ENCODE data around the gene HECW1. TPM values are rescaled to one million over a fixed set of nuclear protein-coding genes. Genes with fewer than 3 reads are reported as not detected.

Gene HECW1
- total RNA-seq, 1 experiment from 2014 or later: 0.77 TPM

- no peak for TF ChIP-seq REST (IDR thresholded peaks at IDR 0.05; ENCODE audit: insufficient read depth in 1 of 2, low read depth in 2 of 2, low read length in 1 of 2)
- no peak for TF ChIP-seq CTCF (IDR thresholded peaks at IDR 0.05)
- no peak for TF ChIP-seq TCF7L2 (IDR thresholded peaks at IDR 0.05; ENCODE audit: low read depth, low read length)
- TF ChIP-seq POLR2AphosphoS5 (IDR thresholded peaks at IDR 0.05; ENCODE audit: low read depth, low read length): no peak
- TF ChIP-seq SIN3A (IDR thresholded peaks at IDR 0.05; ENCODE audit: borderline replicate concordance, insufficient read depth, low read depth, low read length): no peak
- Histone ChIP-seq H3K27me3 (ENCODE audit: control insufficient read depth, insufficient read depth, low read length) (no peaks in the 10 kb centered on the region), H3K4me3 (ENCODE audit: low read depth in 2 of 2, low read length in 2 of 2) (no peak overlapping the region), H3K36me3 (ENCODE audit: control insufficient read depth, insufficient read depth, low read length) (no peaks in the 10 kb centered on the region), H3K9me3 (ENCODE audit: control insufficient read depth, insufficient read depth, low read depth, low read length) (no peaks in the 10 kb centered on the region), H3K4me1 (ENCODE audit: control insufficient read depth, insufficient read depth, low read length) (no peaks in the 10 kb centered on the region), H3K27ac (ENCODE audit: low read length) (no peak overlapping the region)
- intact Hi-C loops (cut with micrococcal nuclease; ENCODE audit: unreplicated experiment) (no loop called here), in situ Hi-C loops (cut with HindIII; ENCODE audit: low pct_unique_long_range_greater_than_20kb, low sequenced_read_pairs) (no loop called here)
- ChIA-PET POLR2A (no interaction called here), CTCF (no interaction called here)
- ATAC-seq (no peak), DNase-seq (ENCODE audit: low read depth, low spot score) (no peak)
- BruUV-seq (replicated peaks): no TSS peak
These were observed 38.6 kb downstream of the HECW1 start for GRCh38 chr7:43151076-43151475.

- Histone ChIP-seq H3K4me3 (ENCODE audit: low read depth in 2 of 2, low read length in 2 of 2) (no peak overlapping the region), H3K36me3 (ENCODE audit: control insufficient read depth, insufficient read depth, low read length) (no peaks in the 10 kb centered on the region), H3K27ac (ENCODE audit: low read length) (no peak overlapping the region), H3K4me1 (ENCODE audit: control insufficient read depth, insufficient read depth, low read length) (no peaks in the 10 kb centered on the region), H3K9me3 (ENCODE audit: control insufficient read depth, insufficient read depth, low read depth, low read length) (no peaks in the 10 kb centered on the region), H3K27me3 (ENCODE audit: control insufficient read depth, insufficient read depth, low read length) (no peaks in the 10 kb centered on the region)
- BruUV-seq (replicated peaks): no TSS peak
- in situ Hi-C loops (cut with HindIII; ENCODE audit: low pct_unique_long_range_greater_than_20kb, low sequenced_read_pairs): no loop called here
- POLR2A ChIA-PET: no interaction called here
- ATAC-seq (no peak), DNase-seq (ENCODE audit: low read depth, low spot score) (no peak)
- TF ChIP-seq SIN3A (IDR thresholded peaks at IDR 0.05; ENCODE audit: borderline replicate concordance, insufficient read depth, low read depth, low read length) (no peak), REST (IDR thresholded peaks at IDR 0.05; ENCODE audit: insufficient read depth in 1 of 2, low read depth in 2 of 2, low read length in 1 of 2) (no peak), TCF7L2 (IDR thresholded peaks at IDR 0.05; ENCODE audit: low read depth, low read length) (no peak), POLR2AphosphoS5 (IDR thresholded peaks at IDR 0.05; ENCODE audit: low read depth, low read length) (no peak), CTCF (IDR thresholded peaks at IDR 0.05) (no peak)
- intact Hi-C loops (cut with micrococcal nuclease; ENCODE audit: unreplicated experiment): no loop called here
- CTCF ChIA-PET: no interaction called here
These were observed 40.2 kb downstream of the HECW1 start for GRCh38 chr7:43152696-43153095.
